ENCODE results near the gene HIKESHI.

The HIKESHI gene

DNA sequence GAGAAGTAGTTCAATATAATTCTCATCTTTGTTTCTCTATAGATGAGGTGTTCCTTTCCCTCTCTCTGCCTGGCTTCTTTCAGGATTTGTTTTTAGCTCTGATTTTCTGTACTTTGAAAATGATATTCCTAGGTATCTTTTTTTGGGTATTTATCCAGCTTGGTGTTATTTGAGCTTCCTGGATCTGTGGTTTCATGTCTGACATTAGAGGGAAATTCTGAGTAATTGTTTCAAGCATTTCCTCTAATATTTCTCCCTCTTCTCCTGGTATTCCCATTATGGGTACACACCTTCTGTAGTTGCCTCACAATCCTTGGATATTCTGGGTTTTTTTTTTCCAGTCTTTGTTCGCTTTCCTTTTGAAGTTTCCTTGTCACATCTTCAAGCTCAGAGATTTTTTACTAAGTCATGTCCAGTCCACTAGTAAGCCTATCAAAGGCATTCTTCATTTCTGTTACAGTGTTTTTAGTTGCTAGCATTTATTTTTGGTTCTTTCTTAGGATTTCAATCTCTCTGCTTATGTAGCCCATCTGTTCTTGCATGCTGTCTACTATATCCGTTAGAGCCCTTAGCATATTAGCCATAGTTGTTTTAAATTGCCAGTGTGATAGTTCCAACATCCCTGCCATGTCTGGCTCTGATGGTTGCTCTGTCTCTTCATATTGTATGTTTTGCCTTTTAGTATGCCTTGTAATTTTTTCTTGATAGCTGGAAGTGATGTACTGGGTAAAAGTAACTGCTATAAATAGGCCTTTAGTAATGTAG is 78.4 kb downstream of the HIKESHI start:
- in situ Hi-C loops (cut with HindIII; ENCODE audit: low sequenced_read_pairs) = no loop called here
- DNase-seq (ENCODE audit: low read depth, low spot score) = no peak
- TF ChIP-seq CTCF (IDR thresholded peaks at IDR 0.05; ENCODE audit: low read depth, low read length) = no peak
- no peak overlapping the region for H3K4me3 ChIP-seq (ENCODE audit: low read depth, low read length)

DNA sequence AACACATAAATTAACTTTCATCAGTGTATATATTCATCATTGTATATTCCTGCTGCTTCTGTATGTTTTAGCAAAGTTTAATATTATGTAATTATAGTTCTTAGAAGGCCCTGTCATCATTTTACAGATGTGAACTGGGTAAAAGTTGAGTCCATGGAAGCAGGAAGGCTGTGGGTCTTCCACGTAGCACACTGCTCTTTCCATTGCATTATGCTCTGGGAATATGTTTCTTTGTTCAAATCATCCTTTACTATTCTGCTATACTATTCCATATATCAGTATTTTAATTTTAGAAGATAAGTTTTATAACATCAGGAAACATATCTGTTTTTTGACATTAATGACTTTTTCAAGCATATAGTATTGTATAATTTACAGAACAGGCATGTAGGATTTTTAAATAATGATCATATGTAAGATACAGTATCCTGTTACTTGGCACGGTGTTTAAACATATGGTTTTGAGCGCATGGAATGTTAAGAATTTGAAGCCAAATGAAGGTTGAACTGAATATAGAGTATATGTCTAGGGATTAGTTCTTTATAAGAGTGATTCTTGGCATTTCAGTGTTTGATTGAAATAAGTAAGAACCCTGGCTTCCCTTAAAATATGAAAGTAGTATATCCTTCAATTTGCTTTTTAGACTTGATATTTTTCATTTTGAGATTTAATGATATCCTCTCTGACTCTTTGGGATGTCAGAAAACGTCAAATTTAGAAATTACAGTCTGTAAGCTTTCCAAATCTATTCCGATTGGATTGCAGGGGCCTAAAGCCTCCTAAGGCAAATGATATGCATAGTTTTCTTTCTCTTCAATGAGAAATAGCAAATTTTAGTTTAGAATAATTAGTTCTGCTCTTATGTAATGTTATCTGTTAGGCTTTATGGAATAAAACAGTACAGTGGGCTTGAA is 81.3 kb downstream of the HIKESHI start:
- DNase-seq (ENCODE audit: low read depth, low spot score) = no peak
- in situ Hi-C loops (cut with HindIII; ENCODE audit: low sequenced_read_pairs) = no loop called here
- H3K4me3 ChIP-seq (ENCODE audit: low read depth, low read length) = no peak overlapping the region
- TF ChIP-seq CTCF (IDR thresholded peaks at IDR 0.05; ENCODE audit: low read depth, low read length) = no peak

- in situ Hi-C loops (cut with HindIII; ENCODE audit: low sequenced_read_pairs) = no loop called here
- no peak overlapping the region for H3K4me3 ChIP-seq (ENCODE audit: low read depth, low read length)
- DNase-seq (ENCODE audit: low read depth, low spot score) = no peak
- TF ChIP-seq CTCF (IDR thresholded peaks at IDR 0.05; ENCODE audit: low read depth, low read length) = no peak
Measured at GRCh38 chr11:86386283-86386682, 84.2 kb downstream of the HIKESHI start.

- H3K4me3 ChIP-seq (ENCODE audit: low read depth, low read length) = no peak overlapping the region
Measured at GRCh38 chr11:86386746-86387145, 84.7 kb downstream of the HIKESHI start.

GRCh38 chr11:86388198-86388597 is 86.2 kb downstream of the HIKESHI start:
- no peak for TF ChIP-seq CTCF (IDR thresholded peaks at IDR 0.05; ENCODE audit: low read depth, low read length)
- in situ Hi-C loops (cut with HindIII; ENCODE audit: low sequenced_read_pairs) = no loop called here
- DNase-seq (ENCODE audit: low read depth, low spot score) = no peak
- no peak overlapping the region for H3K4me3 ChIP-seq (ENCODE audit: low read depth, low read length)

More at GRCh38 chr11:86386746-86387145, 84.7 kb downstream of the HIKESHI start:
- TF ChIP-seq CTCF (IDR thresholded peaks at IDR 0.05; ENCODE audit: low read depth, low read length) = no peak
- DNase-seq (ENCODE audit: low read depth, low spot score) = no peak
- in situ Hi-C loops (cut with HindIII; ENCODE audit: low sequenced_read_pairs) = no loop called here

- in situ Hi-C loops (cut with HindIII; ENCODE audit: low sequenced_read_pairs) = no loop called here
- TF ChIP-seq CTCF (IDR thresholded peaks at IDR 0.05; ENCODE audit: low read depth, low read length) = no peak
- DNase-seq (ENCODE audit: low read depth, low spot score) = no peak
- H3K4me3 ChIP-seq (ENCODE audit: low read depth, low read length) = no peak overlapping the region
Measured at GRCh38 chr11:86390487-86390886, 88.4 kb downstream of the HIKESHI start.

Data from astrocyte of the spinal cord (primary cell).